HCT116 (cell line): ENCODE measurements around the gene RAET1E. TPM values are rescaled to one million over a fixed set of nuclear protein-coding genes. Genes with fewer than 3 reads are reported as not detected.

Experiments used
- ATAC-seq: fragments of 200-7000 bp; cut with Tn5 transposase; 2 replicates; pipeline ENCODE4 v1.9.1; 2020; ENCODE audit warnings: mild to moderate bottlenecking, moderate library complexity
- BruUV-seq: library from RNA; stranded (reverse); fragments of 400-500 nt; replicated peaks from 2 replicates; lab custom pipeline; 2021; lab: Mats Ljungman, UMichigan
- CTCF ChIA-PET: fragments of 300-600 bp; sonication (Branson Sonifier 250); formaldehyde crosslinking; loops from one replicate; lab custom pipeline; 2021; ENCODE audit warnings: antibody characterized with exemption; lab: Charles Lee
- POLR2A ChIA-PET: fragments of 300-600, 350-600 bp; sonication (Branson Sonifier 250); formaldehyde crosslinking; loops from one replicate; lab custom pipeline; 2021; ENCODE audit warnings: antibody characterized with exemption; lab: Charles Lee
- RAD21 ChIA-PET, 2 experiments: fragments of 300-600 bp; sonication (Branson Sonifier 250); formaldehyde crosslinking; loops; one replicate each; lab custom pipeline; 2023; ENCODE audit warnings: low total read pairs in 2 of 2; ENCODE audit not compliant: uncharacterized antibody in 2 of 2, unreplicated experiment in 2 of 2, low non-redundant PET in 1 of 2; lab: Charles Lee
- DNase-seq: peaks from one replicate; pipeline ENCODE4 v3.0.0-alpha.2; 2010; ENCODE audit warnings: low read depth, low spot score
- H2AFZ ChIP-seq: fragments of 200-600 bp; shearing (Covaris generic), sonication (generic); 2 replicates; pipeline ENCODE4 v1.6.1; 2017; ENCODE audit warnings: low read depth, mixed run types, mixed read lengths, antibody characterized with exemption, low read length; ENCODE audit not compliant: poor library complexity, severe bottlenecking
- H3K27ac ChIP-seq: 2 replicates; pipeline ENCODE4 v1.5.1; 2012; ENCODE audit warnings: low read depth, low read length
- H3K27me3 ChIP-seq: fragments of 200-600 bp; sonication (generic); 2 replicates; pipeline ENCODE4 v1.6.1; 2016; ENCODE audit warnings: mixed run types, low read length, mixed read lengths; ENCODE audit not compliant: insufficient read depth
- H3K36me3 ChIP-seq, 2 experiments: fragments of 200-500 bp in 1 of 2; fragments of 200-600 bp in 1 of 2; sonication (Bioruptor generic) in 1 of 2; sonication (generic) in 1 of 2; 2 replicates each; pipeline versions ENCODE4 v1.5.1 to v1.6.1; 2014 to 2016; ENCODE audit warnings: low read length in 2 of 2, inconsistent platforms in 1 of 2, mixed read lengths in 1 of 2, mixed run types in 1 of 2; ENCODE audit not compliant: insufficient read depth in 2 of 2, control insufficient read depth in 1 of 2
- H3K4me1 ChIP-seq, 2 experiments: fragments of 200-600 bp in 1 of 2; sonication (generic) in 1 of 2; 2 replicates each; pipeline versions ENCODE4 v1.5.1 to v1.6.1; 2012 to 2017; ENCODE audit warnings: low read length in 2 of 2, inconsistent platforms in 1 of 2, mild to moderate bottlenecking in 1 of 2, mixed read lengths in 1 of 2, mixed run types in 1 of 2, moderate library complexity in 1 of 2; ENCODE audit not compliant: insufficient read depth in 2 of 2, control insufficient read depth in 1 of 2
- H3K4me2 ChIP-seq: fragments of 200-600 bp; sonication (generic); 2 replicates; pipeline ENCODE4 v1.6.1; 2017; ENCODE audit warnings: mixed run types, low read length, mixed read lengths
- H3K4me3 ChIP-seq, 2 experiments: fragments of 200-600 bp in 1 of 2; sonication (generic) in 1 of 2; replicated peaks in 1 of 2; 2 replicates each; pipeline ENCODE4 v1.5.1; 2011 to 2016; ENCODE audit warnings: low read length in 2 of 2, control low read depth in 1 of 2, low read depth in 1 of 2, mild to moderate bottlenecking in 1 of 2, mixed read lengths in 1 of 2, mixed run types in 1 of 2
- H3K79me2 ChIP-seq: fragments of 200-600 bp; sonication (generic); 2 replicates; pipeline ENCODE4 v1.6.1; 2017; ENCODE audit warnings: mild to moderate bottlenecking, mixed run types, low read length, moderate library complexity, mixed read lengths; ENCODE audit not compliant: insufficient read depth
- H3K9ac ChIP-seq: fragments of 200-600 bp; sonication (generic); 2 replicates; pipeline ENCODE4 v1.6.1; 2016; ENCODE audit warnings: low read length, mixed read lengths
- H3K9me2 ChIP-seq: fragments of 200-600 bp; sonication (generic), shearing (Covaris generic); 2 replicates; pipeline ENCODE4 v1.6.1; 2017; ENCODE audit warnings: mixed run types, mild to moderate bottlenecking, moderate library complexity; ENCODE audit not compliant: insufficient read depth
- H3K9me3 ChIP-seq, 2 experiments: fragments of 200-500 bp in 1 of 2; fragments of 200-600 bp in 1 of 2; sonication (Bioruptor generic) in 1 of 2; sonication (generic) in 1 of 2; 2 replicates each; pipeline ENCODE4 v1.6.1; 2014 to 2017; ENCODE audit warnings: low read length in 2 of 2, mixed read lengths in 2 of 2, inconsistent platforms in 1 of 2, low read depth in 1 of 2, mild to moderate bottlenecking in 1 of 2, mixed run types in 1 of 2, moderate library complexity in 1 of 2; ENCODE audit not compliant: control insufficient read depth in 1 of 2, insufficient read depth in 1 of 2
- H4K20me1 ChIP-seq: fragments of 200-600 bp; sonication (generic), shearing (Covaris generic); 2 replicates; pipeline ENCODE4 v1.6.1; 2017; ENCODE audit warnings: mixed run types, mild to moderate bottlenecking, moderate library complexity; ENCODE audit not compliant: insufficient read depth
- EGR1 ChIP-seq: IDR thresholded peaks from 2 replicates; pipeline ENCODE4 v1.6.1; 2012; ENCODE audit warnings: low read depth
- EZH2 ChIP-seq: fragments of 200-600 bp; sonication (generic); IDR thresholded peaks from 2 replicates; pipeline ENCODE4 v1.6.1; 2017; ENCODE audit warnings: antibody characterized with exemption, mixed run types
- EZH2phosphoT487 ChIP-seq: fragments of 200-600 bp; IDR thresholded peaks from 2 replicates; pipeline ENCODE4 v1.6.1; 2018; ENCODE audit warnings: antibody characterized with exemption, borderline replicate concordance
- JUND ChIP-seq: IDR thresholded peaks from 2 replicates; pipeline ENCODE4 v1.6.1; 2012
- POLR2A ChIP-seq: IDR thresholded peaks from 2 replicates; pipeline ENCODE4 v1.7.0; 2011; ENCODE audit warnings: borderline replicate concordance; ENCODE audit not compliant: insufficient read depth, insufficient read length; ENCODE audit errors: extremely low read depth
- POLR2AphosphoS5 ChIP-seq: IDR thresholded peaks from 2 replicates; pipeline ENCODE4 v1.6.1; 2011; ENCODE audit warnings: mild to moderate bottlenecking, low read depth, low read length, moderate library complexity
- SIN3A ChIP-seq: IDR thresholded peaks from 2 replicates; pipeline ENCODE4 v1.6.1; 2012; ENCODE audit warnings: low read depth
- SP1 ChIP-seq: IDR thresholded peaks from 2 replicates; pipeline ENCODE4 v1.6.1; 2012; ENCODE audit warnings: low read depth
- TCF7L2 ChIP-seq: IDR thresholded peaks from 2 replicates; pipeline ENCODE4 v1.7.0; 2011; ENCODE audit warnings: borderline replicate concordance, inconsistent platforms; ENCODE audit not compliant: insufficient read depth, insufficient read length; ENCODE audit errors: extremely low read depth
- YY1 ChIP-seq: IDR thresholded peaks from 2 replicates; pipeline ENCODE4 v1.6.1; 2011; ENCODE audit warnings: low read length, low read depth, moderate library complexity, mild to moderate bottlenecking; ENCODE audit not compliant: insufficient replicate concordance; ENCODE audit errors: extremely low read depth
- ZFX ChIP-seq: fragments of 450-650 bp; IDR thresholded peaks from 2 replicates; pipeline ENCODE4 v1.6.1; 2017
- ZNF274 ChIP-seq: fragments of 200-500 bp; sonication (Bioruptor generic); IDR thresholded peaks from 2 replicates; pipeline ENCODE4 v1.6.1; 2014; ENCODE audit warnings: mild to moderate bottlenecking, low read depth, low read length, inconsistent platforms
- intact Hi-C: fragments of 100-400 bp; cut with micrococcal nuclease; formaldehyde crosslinking; loops from 2 replicates; pipeline ENCODE4 v1.10.0; 2022
- total RNA-seq: library from RNA; stranded (reverse); gene quantifications from one replicate; pipeline ENCODE4 v1.2.1, GENCODE V29; 2021; ENCODE audit not compliant: unreplicated experiment
- TF ChIP-seq, protein P1 (sequence below): IDR thresholded peaks from 2 replicates; pipeline ENCODE4 v1.6.1; 2012
- TF ChIP-seq, protein P2 (sequence below): IDR thresholded peaks from 2 replicates; pipeline ENCODE4 v1.6.1; 2012
- TF ChIP-seq, protein P3 (sequence below): IDR thresholded peaks from 2 replicates; pipeline ENCODE4 v1.6.1; 2012; ENCODE audit warnings: low read depth

The RAET1E gene
- total RNA-seq, 1 experiment from 2014 or later, result 3.9 TPM

DNA sequence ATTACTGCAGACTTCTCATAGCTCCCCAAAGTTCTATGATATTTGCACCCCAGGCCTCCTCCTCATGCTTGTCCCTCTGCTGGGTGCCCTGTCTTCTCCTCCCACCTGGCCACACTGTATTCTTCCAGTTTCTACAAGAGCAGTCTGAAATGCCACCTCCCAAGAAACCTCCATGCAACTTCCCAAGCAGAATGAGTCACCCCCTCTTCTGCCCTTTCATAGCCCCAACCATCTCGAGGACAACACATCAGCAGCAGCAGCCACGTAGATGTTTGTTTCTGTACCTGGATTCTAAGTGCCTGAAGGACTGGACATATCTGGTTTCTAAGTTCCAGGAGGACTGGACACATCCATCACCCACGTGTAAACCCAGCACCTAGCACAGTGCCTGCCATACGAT, 37.3 kb upstream of the RAET1E start:
- ChIA-PET POLR2A (no interaction called here), RAD21 (interaction anchor here in 1 of 2 experiments (0.9 kb wide), 1 partner anchor 82 kb away, joined by 5 read pairs; no protein-coding TSS in a partner anchor), CTCF (interaction anchor here (1.3 kb wide), 1 partner anchor 82 kb away, joined by 3 read pairs; no protein-coding TSS in a partner anchor)
- Histone ChIP-seq H3K27me3 (no peaks in the 10 kb centered on the region), H3K79me2 (no peaks in the 10 kb centered on the region), H3K27ac (no peak overlapping the region), H3K4me1 (peaks cover 0 to 3% of the 10 kb centered on the region in 2 experiments; a peak in 1 of 4 replicates), H3K9me3 (no peaks in the 10 kb centered on the region), H3K4me2 (no peak overlapping the region), H3K36me3 (no peaks in the 10 kb centered on the region), H2AFZ (no peak overlapping the region), H3K4me3 (no peak overlapping the region), H3K9me2 (no peaks in the 10 kb centered on the region), H4K20me1 (no peaks in the 10 kb centered on the region), H3K9ac (no peak overlapping the region)
- DNase-seq (no peak), ATAC-seq (no peak)
- intact Hi-C loops, result loop anchor here (2.0 kb wide), 2 partner anchors 82 to 460 kb away; no protein-coding TSS in a partner anchor
- BruUV-seq, result no TSS peak
- TF ChIP-seq SP1 (no peak), EZH2phosphoT487 (no peak), SIN3A (no peak), POLR2AphosphoS5 (no peak), EGR1 (no peak), POLR2A (no peak), ZNF274 (no peak), JUND (no peak), ZFX (no peak), YY1 (no peak), EZH2 (no peak), TCF7L2 (no peak)
- TF ChIP-seq, protein P1, sequence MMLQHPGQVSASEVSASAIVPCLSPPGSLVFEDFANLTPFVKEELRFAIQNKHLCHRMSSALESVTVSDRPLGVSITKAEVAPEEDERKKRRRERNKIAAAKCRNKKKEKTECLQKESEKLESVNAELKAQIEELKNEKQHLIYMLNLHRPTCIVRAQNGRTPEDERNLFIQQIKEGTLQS, result no peak
- TF ChIP-seq, protein P2, sequence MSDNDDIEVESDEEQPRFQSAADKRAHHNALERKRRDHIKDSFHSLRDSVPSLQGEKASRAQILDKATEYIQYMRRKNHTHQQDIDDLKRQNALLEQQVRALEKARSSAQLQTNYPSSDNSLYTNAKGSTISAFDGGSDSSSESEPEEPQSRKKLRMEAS, result no peak
- TF ChIP-seq, protein P3, sequence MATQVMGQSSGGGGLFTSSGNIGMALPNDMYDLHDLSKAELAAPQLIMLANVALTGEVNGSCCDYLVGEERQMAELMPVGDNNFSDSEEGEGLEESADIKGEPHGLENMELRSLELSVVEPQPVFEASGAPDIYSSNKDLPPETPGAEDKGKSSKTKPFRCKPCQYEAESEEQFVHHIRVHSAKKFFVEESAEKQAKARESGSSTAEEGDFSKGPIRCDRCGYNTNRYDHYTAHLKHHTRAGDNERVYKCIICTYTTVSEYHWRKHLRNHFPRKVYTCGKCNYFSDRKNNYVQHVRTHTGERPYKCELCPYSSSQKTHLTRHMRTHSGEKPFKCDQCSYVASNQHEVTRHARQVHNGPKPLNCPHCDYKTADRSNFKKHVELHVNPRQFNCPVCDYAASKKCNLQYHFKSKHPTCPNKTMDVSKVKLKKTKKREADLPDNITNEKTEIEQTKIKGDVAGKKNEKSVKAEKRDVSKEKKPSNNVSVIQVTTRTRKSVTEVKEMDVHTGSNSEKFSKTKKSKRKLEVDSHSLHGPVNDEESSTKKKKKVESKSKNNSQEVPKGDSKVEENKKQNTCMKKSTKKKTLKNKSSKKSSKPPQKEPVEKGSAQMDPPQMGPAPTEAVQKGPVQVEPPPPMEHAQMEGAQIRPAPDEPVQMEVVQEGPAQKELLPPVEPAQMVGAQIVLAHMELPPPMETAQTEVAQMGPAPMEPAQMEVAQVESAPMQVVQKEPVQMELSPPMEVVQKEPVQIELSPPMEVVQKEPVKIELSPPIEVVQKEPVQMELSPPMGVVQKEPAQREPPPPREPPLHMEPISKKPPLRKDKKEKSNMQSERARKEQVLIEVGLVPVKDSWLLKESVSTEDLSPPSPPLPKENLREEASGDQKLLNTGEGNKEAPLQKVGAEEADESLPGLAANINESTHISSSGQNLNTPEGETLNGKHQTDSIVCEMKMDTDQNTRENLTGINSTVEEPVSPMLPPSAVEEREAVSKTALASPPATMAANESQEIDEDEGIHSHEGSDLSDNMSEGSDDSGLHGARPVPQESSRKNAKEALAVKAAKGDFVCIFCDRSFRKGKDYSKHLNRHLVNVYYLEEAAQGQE, result no peak
